NCI-H2107 treated with DMSO at 0.1 percent for 48 hours (cell line): ENCODE measurements around the gene CFAP20DC.
"Not testable (repeated sequence)": the region's sequence is repeated elsewhere in the genome, so short reads cannot be mapped to it uniquely, and the experiment has no call there.

Experiments
- DNase-seq: peaks from one replicate; lab custom pipeline; 2025; ENCODE audit not compliant: unreplicated experiment; lab: John Stamatoyannopoulos, UW

The CFAP20DC gene

GRCh38 chr3:58751235-58751634 is 298.6 kb downstream of the CFAP20DC start:
- DNase-seq = no peak

- no peak for DNase-seq
Measured at GRCh38 chr3:58749948-58750347, 299.9 kb downstream of the CFAP20DC start.

GRCh38 chr3:58748024-58748423 is 301.8 kb downstream of the CFAP20DC start:
- no peak for DNase-seq

- no peak for DNase-seq
Measured at GRCh38 chr3:58746758-58747157, 303.1 kb downstream of the CFAP20DC start.

DNA sequence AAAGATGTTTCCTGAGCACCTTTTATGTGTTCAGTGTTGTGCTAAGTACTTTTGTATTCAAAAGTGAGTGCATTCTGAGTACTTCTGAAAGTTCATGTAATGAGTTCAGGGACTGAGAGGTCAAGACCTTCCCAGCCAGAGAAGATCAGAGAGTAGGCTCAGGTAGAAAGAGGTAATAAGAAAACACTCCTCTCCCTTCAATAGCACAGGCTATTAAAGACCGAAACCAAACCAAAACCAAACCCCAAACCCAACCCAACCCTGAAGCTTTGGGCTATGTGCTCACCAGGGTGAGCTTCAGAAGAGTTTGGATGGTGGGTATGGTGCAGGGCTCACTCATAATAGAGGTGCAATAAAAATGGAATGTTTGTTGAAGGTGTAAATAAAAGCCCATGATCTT is 306.5 kb downstream of the CFAP20DC start:
- no peak for DNase-seq

GRCh38 chr3:58742239-58742638 is 307.6 kb downstream of the CFAP20DC start:
- DNase-seq = no peak

DNA sequence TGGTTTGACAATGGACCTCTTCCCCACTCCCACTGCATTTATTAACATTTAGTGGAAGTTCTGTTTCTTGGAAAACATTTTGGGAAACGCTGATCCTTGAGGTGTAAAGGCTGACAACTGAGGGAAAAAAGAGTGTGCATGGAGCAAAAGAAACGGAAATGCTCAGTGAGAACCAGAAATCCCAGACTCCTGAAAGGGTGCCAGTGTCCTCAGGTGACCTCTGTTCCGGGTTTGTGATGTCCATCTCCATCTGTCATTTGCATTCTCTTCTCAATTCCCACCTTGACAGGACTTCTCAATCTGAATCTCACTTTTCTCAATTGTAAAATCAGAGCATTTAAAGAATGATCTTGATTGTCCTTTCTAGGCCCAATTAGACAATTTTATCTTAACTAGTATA is 312.2 kb downstream of the CFAP20DC start:
- DNase-seq = no peak

DNA sequence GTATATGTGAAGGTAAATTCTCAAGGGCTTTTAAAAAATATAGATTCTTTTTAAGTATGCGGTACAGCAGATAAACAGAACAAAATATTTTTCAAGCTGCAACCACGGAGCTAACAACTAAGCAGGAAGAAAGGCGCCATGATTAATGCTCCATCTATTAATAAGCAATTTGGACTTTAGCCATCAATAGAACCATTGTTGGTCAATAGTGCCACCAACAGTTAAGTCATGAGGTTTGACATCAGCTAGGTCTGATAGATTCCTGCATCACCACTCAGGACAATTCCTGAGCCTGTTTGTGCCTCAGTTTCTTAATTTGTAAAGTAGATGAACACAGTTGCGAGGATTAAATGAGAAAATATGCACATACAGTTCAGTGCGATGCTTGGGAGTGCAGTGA is 318.2 kb downstream of the CFAP20DC start:
- no peak for DNase-seq

DNA sequence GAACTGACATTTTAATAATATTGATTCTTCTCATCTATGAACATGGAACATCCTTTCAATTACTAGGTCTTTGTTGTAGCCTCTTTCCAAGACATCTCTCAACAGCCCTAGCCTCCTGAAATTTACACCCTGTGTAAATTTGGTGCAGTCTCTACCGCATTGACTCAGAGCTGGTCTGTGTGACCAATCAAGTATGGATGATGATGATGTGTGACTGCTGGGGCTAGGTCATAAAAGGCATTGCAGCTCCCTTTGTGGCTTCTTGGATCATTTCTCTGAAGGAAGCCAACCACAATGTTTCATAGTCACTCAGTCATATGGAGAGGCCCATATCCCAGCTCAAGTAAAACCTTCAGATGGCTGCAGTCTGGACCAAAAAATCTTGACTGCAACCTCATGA is 321.1 kb downstream of the CFAP20DC start:
- no peak for DNase-seq

DNA sequence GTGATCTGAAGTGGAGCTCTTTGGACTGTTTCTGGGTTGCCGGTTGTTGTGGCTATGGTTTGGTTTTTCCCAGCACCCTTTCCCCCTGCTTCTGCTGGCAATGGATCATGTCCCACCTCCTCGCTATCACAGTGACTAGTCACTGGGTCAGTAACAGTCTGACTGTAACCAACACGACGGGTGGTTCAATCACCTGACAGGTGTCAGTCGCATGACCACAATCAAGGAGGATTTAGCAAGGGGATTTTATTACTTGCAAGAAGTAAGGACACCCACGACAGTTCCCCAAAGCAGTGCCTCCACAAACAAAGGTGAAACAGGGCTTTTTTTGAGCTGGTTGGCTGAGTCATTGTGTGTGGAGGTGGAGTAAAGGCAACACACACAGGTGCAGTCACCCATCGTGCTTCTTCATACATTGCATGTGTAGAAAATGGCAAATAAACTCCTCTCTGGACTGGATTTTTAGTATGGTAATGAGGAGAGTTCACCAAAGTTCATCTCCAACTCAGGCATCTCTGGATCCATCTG is 324.4 kb downstream of the CFAP20DC start:
- DNase-seq = no peak

- no peak for DNase-seq
Measured at GRCh38 chr3:58724336-58724735, 325.5 kb downstream of the CFAP20DC start.

DNA sequence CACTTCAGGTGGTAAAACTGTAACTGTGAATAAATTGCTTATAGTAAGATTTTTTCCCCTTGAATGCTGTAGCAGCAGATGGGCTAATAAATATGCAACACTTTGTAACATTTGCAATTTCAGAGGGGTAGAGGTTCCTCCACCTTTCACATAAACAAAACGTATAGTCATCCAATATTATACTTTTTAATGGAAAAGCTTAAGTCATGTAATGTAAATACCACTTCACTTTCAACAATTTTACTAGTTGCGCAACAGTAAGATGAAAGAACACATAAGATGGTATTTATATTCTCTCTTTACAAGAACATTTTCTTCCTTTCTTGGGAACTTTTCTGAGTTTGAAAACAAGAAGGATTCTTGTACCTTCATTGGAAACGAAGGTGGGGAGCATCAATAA is 326.7 kb downstream of the CFAP20DC start:
- DNase-seq = no peak

DNA sequence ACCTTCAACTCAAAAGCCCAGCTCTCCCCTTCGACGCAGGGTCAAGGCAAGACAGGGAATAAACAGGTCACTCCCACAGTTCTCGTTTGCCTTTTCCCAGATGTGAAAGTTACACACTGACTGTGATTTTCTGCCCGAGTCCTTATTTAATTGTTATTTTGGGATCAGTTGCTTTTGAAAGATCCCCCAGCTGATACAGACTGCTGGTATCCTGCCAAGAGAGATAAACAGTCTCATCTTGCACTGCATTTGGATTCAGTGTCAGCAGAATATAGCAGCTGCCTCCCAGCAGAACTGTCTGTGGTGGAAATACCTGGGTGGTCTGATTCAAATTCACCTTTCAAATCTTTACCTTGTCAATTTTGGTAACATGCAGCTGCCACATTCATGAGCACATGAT is 327.3 kb downstream of the CFAP20DC start:
- no peak for DNase-seq

DNA sequence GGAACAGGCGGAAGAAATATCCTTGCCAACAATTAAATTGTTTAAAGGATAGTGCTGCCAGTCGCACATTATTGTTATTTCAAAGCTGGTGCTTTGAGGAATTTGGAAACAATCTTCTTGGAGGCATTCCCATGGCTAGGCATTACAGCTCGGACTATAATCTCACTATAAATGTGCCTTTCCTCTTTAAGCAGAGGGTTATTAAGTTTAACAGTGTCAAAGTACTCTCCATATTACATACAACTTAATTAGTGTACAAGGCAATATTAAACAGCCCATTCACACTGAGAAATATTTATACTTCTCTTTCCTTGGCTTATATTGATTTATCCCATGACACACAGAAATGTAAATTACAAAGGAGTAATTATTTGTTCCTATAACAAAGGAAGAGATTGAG is 329.3 kb downstream of the CFAP20DC start:
- no peak for DNase-seq

DNA sequence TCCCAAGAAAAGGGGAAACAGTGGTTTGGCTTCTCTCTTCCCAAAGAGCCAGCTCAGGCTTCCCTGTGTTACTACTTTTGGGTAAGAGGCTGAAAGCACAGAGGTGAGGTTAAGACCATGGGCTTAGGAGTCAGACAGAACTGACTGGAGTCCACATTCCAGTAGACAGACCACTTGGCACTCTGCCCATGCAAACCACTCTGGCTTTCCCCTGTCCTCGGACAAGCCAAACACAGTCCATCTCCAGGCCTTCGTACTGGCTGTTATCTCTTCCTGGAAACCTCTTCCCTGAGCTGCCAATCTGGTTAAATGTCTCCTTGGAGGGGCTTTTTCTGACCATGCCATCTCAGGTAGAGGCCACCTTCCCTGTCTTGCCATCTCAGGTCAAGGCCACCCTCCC is 330.1 kb downstream of the CFAP20DC start:
- no peak for DNase-seq

- DNase-seq = no peak
Measured at GRCh38 chr3:58713715-58714401, 336.0 kb downstream of the CFAP20DC start.

DNA sequence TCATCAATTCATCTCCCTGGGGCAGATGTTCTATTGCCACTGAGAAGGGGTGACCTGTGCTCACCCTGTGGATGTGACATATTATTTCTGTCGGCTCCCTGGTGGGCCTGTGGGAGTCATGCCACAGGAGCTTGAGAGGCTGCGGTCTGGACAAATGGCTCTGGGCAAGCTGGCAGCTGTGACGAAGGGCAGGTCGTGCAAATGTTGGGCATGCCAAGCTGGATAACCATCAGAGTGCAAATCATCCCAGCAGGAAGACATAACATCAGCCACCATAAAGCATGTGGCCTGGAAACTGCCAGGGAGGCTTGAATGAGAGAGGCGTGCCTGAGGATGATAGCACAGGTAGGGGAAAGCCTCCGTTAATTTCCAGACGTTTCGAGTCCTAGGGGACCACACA is 338.0 kb downstream of the CFAP20DC start:
- DNase-seq = no peak

- DNase-seq = not testable (repeated sequence)
Measured at GRCh38 chr3:58708983-58709382, 340.8 kb downstream of the CFAP20DC start.

- DNase-seq = no peak
Measured at GRCh38 chr3:58708116-58708791, 341.6 kb downstream of the CFAP20DC start.

- DNase-seq = no peak
Measured at GRCh38 chr3:58707390-58707930, 342.4 kb downstream of the CFAP20DC start.

- DNase-seq = no peak
Measured at GRCh38 chr3:58706395-58707167, 343.2 kb downstream of the CFAP20DC start.

- DNase-seq = no peak
Measured at GRCh38 chr3:58704745-58705144, 345.1 kb downstream of the CFAP20DC start.
